Naive thymus-derived CD4-positive, alpha-beta T cell (primary cell): ENCODE data around the gene SIL1. TPM values are rescaled to one million over a fixed set of nuclear protein-coding genes. Genes with fewer than 3 reads are reported as not detected.
"Not testable (repeated sequence)": the region's sequence is repeated elsewhere in the genome, so short reads cannot be mapped to it uniquely, and the experiment has no call there.

Source experiments
- ATAC-seq: fragments of 150-1000 bp; cut with Tn5 transposase; 2 replicates; pipeline ENCODE4 v1.10.0; 2021; ENCODE audit warnings: mild to moderate bottlenecking, moderate library complexity
- CTCF ChIA-PET: fragments of 350-600 bp; sonication (Branson Sonifier 250); formaldehyde crosslinking; loops from one replicate; lab custom pipeline; 2021; ENCODE audit warnings: antibody characterized with exemption; lab: Charles Lee
- POLR2A ChIA-PET: fragments of 350-600 bp; sonication (Branson Sonifier 250); formaldehyde crosslinking; loops from one replicate; lab custom pipeline; 2021; ENCODE audit warnings: antibody characterized with exemption, inconsistent platforms; lab: Charles Lee
- DNase-seq, 9 donors: peaks; one replicate each; pipeline versions ENCODE4 v3.0.0 to v3.0.0-alpha.2; 2020 to 2022; ENCODE audit warnings: mixed read lengths in 1 of 9
- H3K27ac ChIP-seq: one replicate; pipeline ENCODE4 v1.7.0; 2013; ENCODE audit warnings: mild to moderate bottlenecking, low read depth, low read length, moderate library complexity
- H3K27me3 ChIP-seq, 2 donors: one replicate each; pipeline ENCODE4 v1.7.0; 2013; ENCODE audit warnings: low read length in 2 of 2, mild to moderate bottlenecking in 2 of 2, moderate library complexity in 2 of 2; ENCODE audit not compliant: control insufficient read depth in 2 of 2, insufficient read depth in 2 of 2
- H3K36me3 ChIP-seq, 3 experiments: 1 replicate in 2 of 3; 2 replicates in 1 of 3; pipeline ENCODE4 v1.7.0; 2013; ENCODE audit warnings: low read length in 3 of 3, mild to moderate bottlenecking in 3 of 3, moderate library complexity in 1 of 3; ENCODE audit not compliant: insufficient read depth in 3 of 3, control insufficient read depth in 2 of 3
- H3K4me1 ChIP-seq, 2 donors: one replicate each; pipeline ENCODE4 v1.7.0; 2013; ENCODE audit warnings: low read length in 2 of 2, mild to moderate bottlenecking in 2 of 2, moderate library complexity in 1 of 2; ENCODE audit not compliant: control insufficient read depth in 2 of 2, insufficient read depth in 2 of 2
- H3K4me3 ChIP-seq: 2 replicates; pipeline ENCODE4 v1.7.0; 2013; ENCODE audit warnings: mild to moderate bottlenecking, low read length
- H3K9me3 ChIP-seq, 3 experiments: 1 replicate in 2 of 3; 2 replicates in 1 of 3; pipeline ENCODE4 v1.7.0; 2013; ENCODE audit warnings: low read length in 3 of 3; ENCODE audit not compliant: control insufficient read depth in 2 of 3
- H3K27ac Mint-ChIP-seq, 9 donors: one replicate each; pipeline ENCODE4 v1.8.0; 2020 to 2022; ENCODE audit warnings: mixed read lengths in 9 of 9, mild to moderate bottlenecking in 8 of 9, moderate library complexity in 5 of 9, inconsistent platforms in 2 of 9
- H3K27me3 Mint-ChIP-seq, 5 donors: one replicate each; pipeline ENCODE4 v1.8.0; 2021 to 2022; ENCODE audit warnings: mixed read lengths in 5 of 5, mild to moderate bottlenecking in 1 of 5
- H3K36me3 Mint-ChIP-seq, 5 donors: one replicate each; pipeline ENCODE4 v1.8.0; 2020 to 2022; ENCODE audit warnings: mixed read lengths in 5 of 5, mild to moderate bottlenecking in 3 of 5, inconsistent platforms in 1 of 5
- H3K4me1 Mint-ChIP-seq, 7 donors: one replicate each; pipeline ENCODE4 v1.8.0; 2020 to 2022; ENCODE audit warnings: mixed read lengths in 7 of 7, mild to moderate bottlenecking in 3 of 7, inconsistent platforms in 1 of 7
- H3K4me3 Mint-ChIP-seq, 10 donors: one replicate each; pipeline ENCODE4 v1.8.0; 2020 to 2022; ENCODE audit warnings: mild to moderate bottlenecking in 10 of 10, mixed read lengths in 10 of 10, moderate library complexity in 6 of 10, inconsistent platforms in 2 of 10
- H3K9me3 Mint-ChIP-seq, 11 donors: one replicate each; pipeline ENCODE4 v1.8.0; 2020 to 2022; ENCODE audit warnings: mixed read lengths in 11 of 11, mild to moderate bottlenecking in 4 of 11, inconsistent platforms in 1 of 11, moderate library complexity in 1 of 11
- intact Hi-C, 2 donors: fragments of 100-400 bp; cut with micrococcal nuclease; formaldehyde crosslinking; loops; one replicate each; pipeline ENCODE4 v1.15.1; 2023
- polyA plus RNA-seq, 2 donors: library from polyadenylated mRNA; unstranded; fragments of 300-500 nt; fragmentation: Illumina TruSeq; gene quantifications; one replicate each; pipeline ENCODE4 v1.2.3, GENCODE V29; 2021
- total RNA-seq, 6 experiments: library from RNA in 5 of 6; stranded (reverse) in 5 of 6; gene quantifications; 1 replicate in 5 of 6; 2 replicates in 1 of 6; pipeline ENCODE4 v1.2.3 and lab custom pipeline; 2021 to 2026

SIL1 gene
- total and polyA plus RNA-seq, 7 experiments from 2014 or later: 10.6 to 27.1 (median 17.9) TPM

DNA sequence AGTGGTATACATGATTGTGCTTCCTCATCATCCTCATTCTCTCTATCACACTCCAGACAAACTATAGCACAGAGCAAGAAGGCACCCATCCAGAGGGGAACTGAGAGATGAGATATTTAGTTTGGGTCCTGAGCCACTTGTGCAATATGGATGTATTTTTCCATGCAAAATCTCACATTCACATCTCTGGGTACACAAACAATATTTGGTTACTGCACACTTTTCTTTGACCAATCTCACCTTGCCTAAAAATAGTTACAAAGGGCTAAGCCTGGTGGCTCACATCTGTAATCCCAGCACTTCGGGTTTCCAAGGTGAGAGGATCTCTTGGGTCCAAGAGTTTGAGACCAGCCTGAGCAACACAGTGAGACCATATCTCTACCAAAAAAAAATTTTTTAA lies 120.3 kb downstream of the SIL1 start:
- CTCF ChIA-PET: no interaction called here
- H3K4me3 ChIP-seq: no peak overlapping the region
- Mint-ChIP-seq H3K27me3 (no peaks in the 10 kb centered on the region), H3K27ac (no peak overlapping the region), H3K36me3 (peaks cover 0 to 8% (median 2%) of the 10 kb centered on the region in 5 donors), H3K4me3 (no peak overlapping the region), H3K9me3 (peaks cover 0 to 4% (median 0%) of the 10 kb centered on the region in 11 donors), H3K4me1 (peaks cover 0 to 4% (median 0%) of the 10 kb centered on the region in 7 donors)
- POLR2A ChIA-PET: no interaction called here
- intact Hi-C loops: no loop called here
- H3K27ac ChIP-seq: no peak overlapping the region
- H3K9me3 ChIP-seq: no peaks in the 10 kb centered on the region
- ATAC-seq (no peak), DNase-seq (no peak)
- H3K27me3 ChIP-seq: no peaks in the 10 kb centered on the region
- no peaks in the 10 kb centered on the region for H3K36me3 ChIP-seq
- H3K4me1 ChIP-seq: no peaks in the 10 kb centered on the region

DNA sequence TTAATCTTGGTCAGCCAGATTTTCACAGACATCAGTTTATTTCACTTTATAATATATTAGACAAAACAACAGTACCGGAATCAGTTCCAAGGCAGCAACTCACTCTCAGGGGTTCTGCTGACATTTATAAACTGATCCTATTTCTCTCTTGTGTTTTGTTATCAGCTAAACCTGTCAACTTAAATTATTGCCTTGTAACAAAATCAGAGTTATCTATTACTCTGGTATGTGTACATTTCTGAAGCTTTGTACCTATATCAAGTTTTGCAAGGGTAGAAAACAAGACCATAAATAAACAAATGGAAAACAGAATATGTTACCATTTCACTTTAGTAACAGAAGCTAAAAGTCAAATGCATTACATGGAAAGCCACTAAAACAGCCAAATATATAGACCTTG lies 122.1 kb downstream of the SIL1 start:
- Histone ChIP-seq H3K27ac (no peak overlapping the region), H3K4me3 (no peak overlapping the region), H3K27me3 (no peaks in the 10 kb centered on the region), H3K4me1 (no peaks in the 10 kb centered on the region), H3K36me3 (no peaks in the 10 kb centered on the region), H3K9me3 (no peaks in the 10 kb centered on the region)
- DNase-seq (no peak), ATAC-seq (no peak)
- peaks cover 0 to 1% (median 0%) of the 10 kb centered on the region in 11 donors for H3K9me3 Mint-ChIP-seq
- intact Hi-C loops: no loop called here
- H3K4me3 Mint-ChIP-seq: no peak overlapping the region
- no peaks in the 10 kb centered on the region for H3K36me3 Mint-ChIP-seq
- ChIA-PET POLR2A (no interaction called here), CTCF (no interaction called here)
- no peaks in the 10 kb centered on the region for H3K27me3 Mint-ChIP-seq
- H3K27ac Mint-ChIP-seq: peak overlapping the region in 2 of 9 donors; percentile 12 to 20
- H3K4me1 Mint-ChIP-seq: peaks cover 0 to 4% (median 0%) of the 10 kb centered on the region in 7 donors

DNA sequence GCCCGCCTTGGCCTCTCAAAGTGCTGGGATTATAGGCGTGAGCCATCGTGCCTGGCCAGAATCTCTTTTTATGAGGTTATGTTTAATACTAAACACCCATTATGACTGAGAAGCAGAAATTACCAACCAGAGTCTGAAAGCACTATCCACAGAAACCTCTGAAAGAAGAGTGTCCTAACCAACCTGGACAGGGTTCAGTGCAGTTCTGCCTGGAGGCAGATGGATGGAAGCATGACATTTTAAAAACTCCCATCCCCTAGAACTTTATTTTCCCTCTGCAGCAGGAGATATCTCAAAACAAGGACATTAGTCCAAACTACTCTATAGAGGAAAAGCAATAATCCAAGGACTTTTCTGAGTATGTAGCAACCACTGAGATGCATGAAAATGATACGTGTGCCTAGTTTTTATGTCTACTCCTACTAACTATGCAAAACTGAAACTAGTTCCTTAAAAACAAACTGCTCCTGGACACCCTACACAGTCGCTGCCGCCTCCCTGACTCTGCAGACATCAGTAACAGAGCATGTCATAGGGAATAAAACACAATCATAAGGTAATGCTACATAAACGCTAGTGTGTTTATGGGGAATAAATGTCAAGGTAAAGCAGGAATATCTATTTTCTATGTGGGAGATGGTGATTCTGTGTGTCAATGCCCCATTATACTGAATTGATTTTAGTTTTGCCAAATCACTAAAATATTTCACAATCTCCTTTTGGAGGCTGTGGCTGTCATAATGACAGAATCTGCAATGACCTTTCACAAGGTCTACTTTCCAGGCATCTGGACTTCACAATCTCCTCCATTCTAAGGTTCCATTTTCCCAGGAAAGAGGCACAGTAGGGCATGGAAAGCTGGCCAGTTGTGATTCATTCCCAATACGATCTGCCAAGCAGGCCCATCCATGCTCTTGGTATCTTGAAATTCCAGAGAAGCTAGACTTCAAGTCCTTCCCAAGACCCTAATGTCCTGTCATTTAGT lies 122.8 kb downstream of the SIL1 start:
- Histone ChIP-seq H3K36me3 (no peaks in the 10 kb centered on the region), H3K9me3 (no peaks in the 10 kb centered on the region), H3K4me3 (no peak overlapping the region), H3K27ac (no peak overlapping the region), H3K4me1 (no peaks in the 10 kb centered on the region), H3K27me3 (no peaks in the 10 kb centered on the region)
- ChIA-PET CTCF (no interaction called here), POLR2A (no interaction called here)
- H3K27ac Mint-ChIP-seq: peak overlapping the region in 1 of 9 donors; percentile 20
- ATAC-seq (peak; percentile 55), DNase-seq (no peak)
- H3K27me3 Mint-ChIP-seq: peaks cover 0 to 2% (median 0%) of the 10 kb centered on the region in 5 donors
- no peaks in the 10 kb centered on the region for H3K36me3 Mint-ChIP-seq
- intact Hi-C loops: no loop called here
- peaks cover 0 to 1% (median 0%) of the 10 kb centered on the region in 11 donors for H3K9me3 Mint-ChIP-seq
- H3K4me3 Mint-ChIP-seq: no peak overlapping the region
- peaks cover 0 to 5% (median 0%) of the 10 kb centered on the region in 7 donors for H3K4me1 Mint-ChIP-seq

DNA sequence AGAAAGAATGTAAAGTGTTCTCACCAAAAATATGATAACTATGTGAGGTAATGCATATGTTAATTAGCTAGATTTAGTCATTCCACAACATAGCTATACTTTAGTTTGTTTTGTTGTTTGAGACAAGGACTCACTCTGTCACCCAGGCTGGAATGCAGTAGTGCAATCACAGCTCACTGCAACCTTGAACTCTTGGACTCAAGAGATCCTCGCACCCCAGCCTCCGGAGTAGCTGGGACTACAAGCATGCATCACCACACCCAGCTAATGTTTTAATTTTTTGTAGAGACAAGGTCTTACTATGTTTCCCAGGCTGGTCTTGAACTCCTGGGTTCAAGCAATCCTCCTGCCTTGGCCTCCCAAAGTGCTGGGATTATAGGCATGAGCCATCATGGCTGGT lies 124.2 kb downstream of the SIL1 start:
- H3K4me3 Mint-ChIP-seq, H3K27ac ChIP-seq: not testable (repeated sequence)
- CTCF ChIA-PET: interaction anchor here (0.7 kb wide), 1 partner anchor 194 kb away, joined by 3 read pairs; no protein-coding TSS in a partner anchor

DNA sequence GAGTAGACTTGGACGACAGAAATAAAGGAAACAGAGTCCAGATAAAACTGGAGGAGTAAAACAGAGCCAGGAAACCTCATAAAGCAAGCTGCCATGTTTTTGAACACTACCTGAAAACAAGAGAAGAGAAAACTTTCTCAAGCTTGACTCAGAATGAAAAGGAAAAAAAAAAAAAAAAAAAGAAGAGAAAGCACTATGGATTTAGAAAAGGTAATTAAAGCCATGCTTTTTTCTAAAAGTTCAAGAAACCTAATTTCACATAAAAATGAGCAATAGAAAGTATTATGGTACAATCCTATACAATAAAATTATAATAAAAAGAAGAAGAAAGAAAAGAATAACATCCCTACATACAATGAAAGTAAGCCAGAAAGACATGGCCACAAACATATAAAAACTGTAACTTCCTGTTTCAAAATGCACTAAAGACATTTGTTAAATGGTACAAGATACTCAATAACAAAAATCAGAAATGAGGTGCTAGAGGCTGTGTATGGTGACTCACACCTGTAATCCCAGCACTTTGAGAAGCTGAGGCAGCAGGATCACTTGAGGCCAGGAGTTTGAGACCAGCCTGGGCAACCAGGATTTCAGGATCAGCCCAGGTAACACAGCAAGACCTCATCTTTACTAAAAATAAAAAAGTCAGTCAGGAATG lies 129.5 kb downstream of the SIL1 start:
- no peaks in the 10 kb centered on the region for H3K4me1 ChIP-seq
- no peaks in the 10 kb centered on the region for H3K27me3 ChIP-seq
- intact Hi-C loops: no loop called here
- Mint-ChIP-seq H3K36me3 (peaks cover 0 to 12% (median 5%) of the 10 kb centered on the region in 5 donors), H3K9me3 (peaks cover 0 to 1% (median 0%) of the 10 kb centered on the region in 11 donors), H3K4me3 (peak overlapping the region in 1 of 10 donors; percentile 12), H3K27ac (no peak overlapping the region), H3K4me1 (peaks cover 4 to 22% (median 11%) of the 10 kb centered on the region in 7 donors), H3K27me3 (peaks cover 0 to 2% (median 0%) of the 10 kb centered on the region in 5 donors)
- ATAC-seq (no peak), DNase-seq (no peak)
- no peak overlapping the region for H3K27ac ChIP-seq
- no peaks in the 10 kb centered on the region for H3K36me3 ChIP-seq
- POLR2A ChIA-PET: no interaction called here
- CTCF ChIA-PET: no interaction called here
- no peak overlapping the region for H3K4me3 ChIP-seq
- H3K9me3 ChIP-seq: no peaks in the 10 kb centered on the region

More for the DNA sequence above, 124.2 kb downstream of the SIL1 start:
- H3K36me3 ChIP-seq, DNase-seq, H3K4me1 ChIP-seq, POLR2A ChIA-PET, H3K27me3 Mint-ChIP-seq, H3K27ac Mint-ChIP-seq, H3K27me3 ChIP-seq, H3K36me3 Mint-ChIP-seq, intact Hi-C loops, ATAC-seq, H3K9me3 ChIP-seq, H3K9me3 Mint-ChIP-seq, H3K4me3 ChIP-seq: not testable (repeated sequence)
- H3K4me1 Mint-ChIP-seq: peaks cover 0 to 11% (median 0%) of the 10 kb centered on the region in 7 donors

DNA sequence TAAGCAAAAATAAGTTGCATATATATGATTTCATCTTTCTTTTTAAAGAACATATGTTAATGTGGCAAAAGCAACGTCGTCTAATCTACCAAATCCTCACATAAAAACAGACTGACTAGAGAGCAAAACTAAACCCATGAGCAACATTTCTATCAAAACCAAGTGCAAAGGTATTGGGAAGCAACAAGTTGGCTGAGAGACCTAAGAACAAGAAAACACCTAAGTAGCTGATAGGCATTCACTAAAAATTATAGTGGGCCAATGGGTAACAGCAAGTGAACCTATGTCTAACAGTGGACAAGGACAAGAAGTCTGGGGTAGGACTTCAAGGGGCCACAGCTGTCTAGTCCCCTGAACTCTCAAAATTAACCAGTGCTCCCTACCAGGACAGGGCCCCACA lies 130.1 kb downstream of the SIL1 start:
- DNase-seq (no peak), ATAC-seq (no peak)
- Mint-ChIP-seq H3K4me3 (peak overlapping the region in 1 of 10 donors; percentile 12), H3K4me1 (peaks cover 4 to 22% (median 11%) of the 10 kb centered on the region in 7 donors), H3K27ac (no peak overlapping the region), H3K36me3 (peaks cover 0 to 12% (median 5%) of the 10 kb centered on the region in 5 donors), H3K27me3 (peaks cover 0 to 2% (median 0%) of the 10 kb centered on the region in 5 donors), H3K9me3 (peaks cover 0 to 1% (median 0%) of the 10 kb centered on the region in 11 donors)
- Histone ChIP-seq H3K27me3 (no peaks in the 10 kb centered on the region), H3K4me3 (no peak overlapping the region), H3K27ac (no peak overlapping the region), H3K36me3 (no peaks in the 10 kb centered on the region), H3K9me3 (no peaks in the 10 kb centered on the region), H3K4me1 (no peaks in the 10 kb centered on the region)
- CTCF ChIA-PET: no interaction called here
- intact Hi-C loops: no loop called here
- POLR2A ChIA-PET: no interaction called here
